Ovary (tissue), 9 donors: ENCODE data around the gene POU5F1. TPM values are rescaled to one million over a fixed set of nuclear protein-coding genes. Genes with fewer than 3 reads are reported as not detected.

ENCODE experiments used
- DNase-seq, 5 donors: peaks; one replicate each; pipeline ENCODE4 v3.0.0-alpha.2; 2019 to 2020
- H3K27ac ChIP-seq, 2 donors: fragments of 200-600 bp; one replicate each; pipeline versions ENCODE4 v1.5.1 to v1.8.0; 2019 to 2022
- H3K27me3 ChIP-seq: fragments of 200-600 bp; one replicate; pipeline ENCODE4 v1.8.0; 2022
- H3K36me3 ChIP-seq: fragments of 200-600 bp; sonication (generic); one replicate; pipeline ENCODE4 v1.5.1; 2019
- H3K4me1 ChIP-seq: one replicate; pipeline ENCODE4 v1.8.1; 2013; ENCODE audit warnings: mild to moderate bottlenecking, moderate library complexity; ENCODE audit not compliant: insufficient read depth
- H3K4me3 ChIP-seq: fragments of 200-600 bp; sonication (generic); one replicate; pipeline ENCODE4 v1.5.1; 2017
- H3K9me3 ChIP-seq, 2 donors: fragments of 200-600 bp in 1 of 2; sonication (generic) in 1 of 2; one replicate each; pipeline versions ENCODE4 v1.5.1 to v1.8.1; 2013 to 2019; ENCODE audit warnings: mild to moderate bottlenecking in 1 of 2, moderate library complexity in 1 of 2
- EP300 ChIP-seq: sonication (generic); formaldehyde crosslinking; IDR thresholded peaks from one replicate; pipeline ENCODE4 v1.6.1; 2017; ENCODE audit warnings: antibody characterized with exemption
- POLR2A ChIP-seq: fragments of 450-650 bp; IDR thresholded peaks from one replicate; pipeline ENCODE4 v1.6.1; 2017; ENCODE audit warnings: antibody characterized with exemption, mild to moderate bottlenecking, moderate library complexity
- WGBS, 3 donors: extraction: QIAGEN DNeasy Blood & Tissue Kit in 1 of 3; methylation state at CpG; one replicate each; pipeline versions ENCODE4 v1.1.5 to v1.1.7; 2013 to 2017; 5-methylcytosine and 5-hydroxymethylcytosine counted together
- intact Hi-C, 4 donors: fragments of 100-400 bp; cut with DNase I; formaldehyde crosslinking; loops; one replicate each; pipeline versions ENCODE4 v1.11.0 to v1.15.1; 2022 to 2023
- polyA plus RNA-seq, 2 donors: library from polyadenylated mRNA; stranded (reverse); fragments of 200-250 nt in 1 of 2; fragments of 350-450 nt in 1 of 2; fragmentation: Illumina TruSeq in 1 of 2; extraction: RNeasy Lipid Tissue Mini Kit (QIAGEN cat#74804) in 1 of 2; gene quantifications; one replicate each; pipeline ENCODE4 v1.2.3, GENCODE V29; 2013 to 2014
- total RNA-seq, 7 donors: library from RNA; depleted of rRNA in 2 of 7; stranded (reverse); fragments of >200 nt in 2 of 7; fragmentation: NEBNext Ultra II Directional in 3 of 7; extraction: Animal tissue kit (Norgen Biotek cat#: 25700) in 3 of 7; gene quantifications; one replicate each; pipeline versions ENCODE4 v1.1.0 to v1.2.4, GENCODE V29; 2016 to 2023
- TF ChIP-seq, protein P1 (sequence below), 3 donors: fragments of 450-650 bp in 2 of 3; fragments of 200-600 bp in 1 of 3; IDR thresholded peaks; one replicate each; pipeline versions ENCODE4 v1.5.1 to v1.8.0; 2016 to 2022; ENCODE audit warnings: antibody characterized with exemption in 3 of 3, mild to moderate bottlenecking in 1 of 3
- donor health status: DM: no; HTN: no; CAD: no; lungs with moderate emphysema.
- donor health status: DM: no; HTN: no; CAD: no.
- donor health status: Bipolar disorder and iron deficiency.
- donor health status: DM: yes; HTN: yes; CAD: no.
- donor health status: DM: no; HTN: no; CAD: no.
- donor health status: DM: yes; HTN: yes; CAD: no.

POU5F1 gene
- total and polyA plus RNA-seq, 9 donors: 0.25 to 61.2 (median 2.1) TPM; not detected in 1

DNA sequence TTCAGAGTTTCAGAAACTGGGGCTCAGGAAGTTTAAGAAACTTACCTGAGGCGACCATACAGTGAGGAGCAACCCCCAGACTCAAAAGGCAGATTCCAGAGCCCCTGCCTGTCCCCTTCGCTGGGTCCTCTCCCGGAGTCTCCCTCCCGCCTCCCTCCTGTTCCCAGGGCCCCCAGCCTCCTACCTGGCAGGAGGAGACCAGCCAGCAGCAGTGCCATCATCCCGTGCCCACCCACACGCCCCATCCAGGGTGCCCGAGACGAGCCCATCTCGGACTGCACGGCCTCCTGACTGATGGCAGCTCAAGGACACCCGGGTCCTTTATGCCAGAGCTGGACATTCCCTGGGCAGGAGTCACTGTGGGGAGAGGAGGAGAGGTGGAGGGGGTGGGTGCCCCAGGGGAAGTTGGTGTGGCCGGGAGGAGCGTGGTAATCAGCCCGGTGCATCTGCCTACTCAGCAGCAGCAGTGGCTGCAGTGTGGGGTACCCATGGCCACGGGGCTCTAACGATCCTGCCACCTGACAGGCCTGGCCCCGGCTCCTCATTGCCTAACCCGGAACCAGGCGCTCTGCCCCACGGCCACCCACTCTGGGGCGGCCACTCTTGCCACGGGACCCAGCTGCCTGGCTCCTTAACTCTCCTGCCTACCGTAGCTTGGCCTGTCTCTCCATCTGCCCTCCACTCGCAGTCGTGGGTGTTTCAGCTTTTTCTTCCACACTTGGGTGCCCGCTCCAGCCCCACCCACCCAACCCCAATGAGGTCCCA lies 50.1 kb downstream of the POU5F1 start, which contains the start of gene CDSN:
Gene CDSN, minus strand, starts transcription at position 296 of the 765 bp plus-strand sequence. Its CDS starts 27 bp downstream, at position 269.
- no peak for TF ChIP-seq POLR2A
- TF ChIP-seq, protein P1, sequence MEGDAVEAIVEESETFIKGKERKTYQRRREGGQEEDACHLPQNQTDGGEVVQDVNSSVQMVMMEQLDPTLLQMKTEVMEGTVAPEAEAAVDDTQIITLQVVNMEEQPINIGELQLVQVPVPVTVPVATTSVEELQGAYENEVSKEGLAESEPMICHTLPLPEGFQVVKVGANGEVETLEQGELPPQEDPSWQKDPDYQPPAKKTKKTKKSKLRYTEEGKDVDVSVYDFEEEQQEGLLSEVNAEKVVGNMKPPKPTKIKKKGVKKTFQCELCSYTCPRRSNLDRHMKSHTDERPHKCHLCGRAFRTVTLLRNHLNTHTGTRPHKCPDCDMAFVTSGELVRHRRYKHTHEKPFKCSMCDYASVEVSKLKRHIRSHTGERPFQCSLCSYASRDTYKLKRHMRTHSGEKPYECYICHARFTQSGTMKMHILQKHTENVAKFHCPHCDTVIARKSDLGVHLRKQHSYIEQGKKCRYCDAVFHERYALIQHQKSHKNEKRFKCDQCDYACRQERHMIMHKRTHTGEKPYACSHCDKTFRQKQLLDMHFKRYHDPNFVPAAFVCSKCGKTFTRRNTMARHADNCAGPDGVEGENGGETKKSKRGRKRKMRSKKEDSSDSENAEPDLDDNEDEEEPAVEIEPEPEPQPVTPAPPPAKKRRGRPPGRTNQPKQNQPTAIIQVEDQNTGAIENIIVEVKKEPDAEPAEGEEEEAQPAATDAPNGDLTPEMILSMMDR (IDR thresholded peaks at IDR 0.05): no peak
- TF ChIP-seq EP300: no peak
- Histone ChIP-seq H3K9me3 (no peaks in the 10 kb centered on the region), H3K27ac (no peak within 1 kb of the TSS), H3K4me1 (peaks cover 10% of the 10 kb centered on the region), H3K27me3 (no peaks in the 10 kb centered on the region), H3K36me3 (no peaks in the 10 kb centered on the region), H3K4me3 (no peak within 1 kb of the TSS)
- 82 to 87% (median 84%) methylated on average over 25 to 26 of the region's 26 CpGs for WGBS, 3 donors
- DNase-seq: no peak
- intact Hi-C loops: no loop called here

DNA sequence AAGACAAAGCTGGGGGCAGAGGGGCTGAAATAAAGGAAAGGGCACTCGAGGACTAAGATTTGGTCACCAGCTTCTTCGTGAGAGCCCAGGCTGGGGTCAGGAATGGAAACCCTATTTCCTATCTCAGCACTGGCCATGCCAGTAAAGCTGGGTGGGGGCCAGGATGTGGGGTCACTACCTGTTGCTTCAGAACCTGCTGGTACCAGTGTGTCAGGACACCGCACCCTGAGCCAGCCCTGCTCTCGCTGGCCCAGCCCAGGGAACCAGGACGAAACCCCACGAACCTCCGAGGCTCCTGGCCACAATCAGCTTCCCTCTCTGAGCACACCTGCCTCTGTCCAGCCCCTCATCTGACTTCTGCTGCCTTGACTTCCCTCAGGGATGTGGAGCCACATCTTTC lies 52.3 kb downstream of the POU5F1 start:
- 84 to 90% (median 87%) methylated on average over 7 of the region's 7 CpGs for WGBS, 3 donors
- Histone ChIP-seq H3K27me3 (no peaks in the 10 kb centered on the region), H3K4me3 (no peak overlapping the region), H3K4me1 (peaks cover 10% of the 10 kb centered on the region), H3K27ac (no peak overlapping the region), H3K36me3 (no peaks in the 10 kb centered on the region), H3K9me3 (no peaks in the 10 kb centered on the region)
- DNase-seq: no peak
- intact Hi-C loops: no loop called here
- TF ChIP-seq POLR2A (no peak), EP300 (no peak)
- TF ChIP-seq, protein P1 (IDR thresholded peaks at IDR 0.05): no peak

DNA sequence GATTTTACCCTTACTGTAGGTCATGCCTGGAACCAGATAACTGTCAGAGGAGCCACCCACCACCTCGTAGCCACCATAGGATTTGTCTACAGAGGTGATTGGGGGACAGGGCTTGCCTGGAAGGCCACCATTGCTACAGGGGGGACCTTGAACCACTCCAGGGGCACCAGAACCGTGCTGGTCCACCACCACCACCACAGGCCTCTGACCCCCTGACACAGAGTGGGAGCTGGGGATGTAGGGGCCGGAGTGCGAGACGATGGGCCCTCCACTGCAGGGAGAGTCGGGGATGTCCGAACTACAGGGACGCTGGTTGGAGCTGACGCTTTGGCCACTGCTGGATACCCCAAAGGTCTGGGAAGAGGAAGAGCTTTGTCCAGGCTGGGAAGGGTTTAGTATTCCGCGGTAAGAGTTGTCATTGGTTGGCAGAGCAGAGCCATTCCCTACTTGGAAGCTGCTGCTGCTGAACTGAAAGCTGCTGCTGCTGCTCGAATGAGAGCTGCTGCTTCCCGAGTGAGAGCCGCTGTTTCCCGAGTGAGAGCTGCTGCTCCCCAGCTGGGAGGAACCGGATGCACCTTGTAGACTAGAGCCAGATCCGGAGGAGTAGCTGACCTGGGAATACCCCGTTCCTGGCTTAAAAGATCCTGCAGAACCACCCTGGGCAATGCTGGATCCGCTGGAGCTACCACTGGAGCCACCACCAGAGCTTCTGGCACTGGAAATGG lies 53.7 kb downstream of the POU5F1 start:
- no peaks in the 10 kb centered on the region for H3K9me3 ChIP-seq
- no peak overlapping the region for H3K4me3 ChIP-seq

DNA sequence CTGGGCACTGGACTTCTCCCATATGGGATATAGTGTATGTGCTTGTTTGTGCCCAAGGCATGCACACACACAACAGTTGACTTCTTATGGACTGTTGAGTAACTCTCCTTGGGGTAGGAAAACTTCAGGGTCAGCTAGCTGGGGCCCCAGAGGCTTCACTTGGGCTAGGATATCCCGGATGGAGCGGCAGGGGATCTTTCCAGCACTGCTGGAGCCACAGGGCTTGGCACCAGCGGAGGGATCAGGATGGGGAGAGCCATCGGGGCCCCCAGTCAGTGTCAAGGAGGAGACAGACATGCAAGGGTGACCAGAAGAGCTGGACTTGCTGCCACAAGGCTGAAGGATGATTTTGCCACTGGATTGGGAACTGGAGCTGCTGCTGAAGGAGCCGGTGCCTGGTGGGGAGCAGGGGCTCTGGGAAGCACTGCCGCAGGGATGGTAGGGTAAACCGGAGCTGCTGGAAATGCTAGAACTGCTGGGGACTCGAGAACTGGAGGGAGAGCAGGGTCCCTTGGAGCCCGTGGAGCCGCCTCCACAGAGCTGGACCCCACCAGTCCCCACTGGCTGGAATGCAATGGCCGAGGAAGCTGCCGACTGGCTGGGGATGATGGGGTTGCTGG lies 54.4 kb downstream of the POU5F1 start:
- 93% methylated on average over 12 of the region's 12 CpGs for WGBS, 3 donors
- TF ChIP-seq EP300: no peak
- TF ChIP-seq, protein P1 (IDR thresholded peaks at IDR 0.05): no peak
- TF ChIP-seq POLR2A: no peak
- no peak overlapping the region for H3K4me3 ChIP-seq
- H3K36me3 ChIP-seq: no peaks in the 10 kb centered on the region
- H3K9me3 ChIP-seq: no peaks in the 10 kb centered on the region
- no peaks in the 10 kb centered on the region for H3K27me3 ChIP-seq
- DNase-seq: no peak
- H3K4me1 ChIP-seq: peaks cover 5% of the 10 kb centered on the region
- intact Hi-C loops: no loop called here
- H3K27ac ChIP-seq: no peak overlapping the region

More for the DNA sequence above, 53.7 kb downstream of the POU5F1 start:
- Histone ChIP-seq H3K27ac (no peak overlapping the region), H3K36me3 (no peaks in the 10 kb centered on the region), H3K27me3 (no peaks in the 10 kb centered on the region), H3K4me1 (peaks cover 5% of the 10 kb centered on the region)
- intact Hi-C loops: no loop called here
- DNase-seq: no peak
- 43 to 48% (median 48%) methylated on average over 18 to 19 of the region's 19 CpGs for WGBS, 3 donors
- TF ChIP-seq POLR2A (no peak), EP300 (no peak)
- TF ChIP-seq, protein P1 (IDR thresholded peaks at IDR 0.05): no peak
